Measurements from ENCODE around the gene ANKRD40CL.

DNA sequence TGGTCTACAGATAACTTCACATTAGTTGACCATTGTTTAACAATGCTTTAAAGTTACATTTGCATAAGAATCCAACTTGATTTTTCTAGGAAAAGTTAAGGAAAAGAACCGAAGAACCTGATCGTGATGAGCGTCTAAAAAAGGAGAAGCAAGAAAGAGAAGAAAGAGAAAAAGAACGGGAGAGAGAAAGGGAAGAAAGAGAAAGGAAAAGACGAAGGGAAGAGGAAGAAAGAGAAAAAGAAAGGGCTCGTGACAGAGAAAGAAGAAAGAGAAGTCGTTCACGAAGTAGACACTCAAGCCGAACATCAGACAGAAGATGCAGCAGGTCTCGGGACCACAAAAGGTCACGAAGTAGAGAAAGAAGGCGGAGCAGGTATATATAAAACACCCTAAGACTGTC, 21.7 kb downstream of the ANKRD40CL start:
- TF ChIP-seq, protein P1, sequence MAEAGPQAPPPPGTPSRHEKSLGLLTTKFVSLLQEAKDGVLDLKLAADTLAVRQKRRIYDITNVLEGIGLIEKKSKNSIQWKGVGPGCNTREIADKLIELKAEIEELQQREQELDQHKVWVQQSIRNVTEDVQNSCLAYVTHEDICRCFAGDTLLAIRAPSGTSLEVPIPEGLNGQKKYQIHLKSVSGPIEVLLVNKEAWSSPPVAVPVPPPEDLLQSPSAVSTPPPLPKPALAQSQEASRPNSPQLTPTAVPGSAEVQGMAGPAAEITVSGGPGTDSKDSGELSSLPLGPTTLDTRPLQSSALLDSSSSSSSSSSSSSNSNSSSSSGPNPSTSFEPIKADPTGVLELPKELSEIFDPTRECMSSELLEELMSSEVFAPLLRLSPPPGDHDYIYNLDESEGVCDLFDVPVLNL (CRISPR knock-in tag; IDR thresholded peaks at IDR 0.05; ENCODE audit: borderline replicate concordance, low read depth): no peak
- TF ChIP-seq, protein P2, sequence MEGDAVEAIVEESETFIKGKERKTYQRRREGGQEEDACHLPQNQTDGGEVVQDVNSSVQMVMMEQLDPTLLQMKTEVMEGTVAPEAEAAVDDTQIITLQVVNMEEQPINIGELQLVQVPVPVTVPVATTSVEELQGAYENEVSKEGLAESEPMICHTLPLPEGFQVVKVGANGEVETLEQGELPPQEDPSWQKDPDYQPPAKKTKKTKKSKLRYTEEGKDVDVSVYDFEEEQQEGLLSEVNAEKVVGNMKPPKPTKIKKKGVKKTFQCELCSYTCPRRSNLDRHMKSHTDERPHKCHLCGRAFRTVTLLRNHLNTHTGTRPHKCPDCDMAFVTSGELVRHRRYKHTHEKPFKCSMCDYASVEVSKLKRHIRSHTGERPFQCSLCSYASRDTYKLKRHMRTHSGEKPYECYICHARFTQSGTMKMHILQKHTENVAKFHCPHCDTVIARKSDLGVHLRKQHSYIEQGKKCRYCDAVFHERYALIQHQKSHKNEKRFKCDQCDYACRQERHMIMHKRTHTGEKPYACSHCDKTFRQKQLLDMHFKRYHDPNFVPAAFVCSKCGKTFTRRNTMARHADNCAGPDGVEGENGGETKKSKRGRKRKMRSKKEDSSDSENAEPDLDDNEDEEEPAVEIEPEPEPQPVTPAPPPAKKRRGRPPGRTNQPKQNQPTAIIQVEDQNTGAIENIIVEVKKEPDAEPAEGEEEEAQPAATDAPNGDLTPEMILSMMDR (IDR thresholded peaks at IDR 0.05): no peak
- TF ChIP-seq SMAD4 (CRISPR knock-in tag; IDR thresholded peaks at IDR 0.05): no peak
- TF ChIP-seq, protein P3, sequence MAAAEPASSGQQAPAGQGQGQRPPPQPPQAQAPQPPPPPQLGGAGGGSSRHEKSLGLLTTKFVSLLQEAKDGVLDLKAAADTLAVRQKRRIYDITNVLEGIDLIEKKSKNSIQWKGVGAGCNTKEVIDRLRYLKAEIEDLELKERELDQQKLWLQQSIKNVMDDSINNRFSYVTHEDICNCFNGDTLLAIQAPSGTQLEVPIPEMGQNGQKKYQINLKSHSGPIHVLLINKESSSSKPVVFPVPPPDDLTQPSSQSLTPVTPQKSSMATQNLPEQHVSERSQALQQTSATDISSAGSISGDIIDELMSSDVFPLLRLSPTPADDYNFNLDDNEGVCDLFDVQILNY (CRISPR knock-in tag; IDR thresholded peaks at IDR 0.05): no peak
- TF ChIP-seq, protein P4, sequence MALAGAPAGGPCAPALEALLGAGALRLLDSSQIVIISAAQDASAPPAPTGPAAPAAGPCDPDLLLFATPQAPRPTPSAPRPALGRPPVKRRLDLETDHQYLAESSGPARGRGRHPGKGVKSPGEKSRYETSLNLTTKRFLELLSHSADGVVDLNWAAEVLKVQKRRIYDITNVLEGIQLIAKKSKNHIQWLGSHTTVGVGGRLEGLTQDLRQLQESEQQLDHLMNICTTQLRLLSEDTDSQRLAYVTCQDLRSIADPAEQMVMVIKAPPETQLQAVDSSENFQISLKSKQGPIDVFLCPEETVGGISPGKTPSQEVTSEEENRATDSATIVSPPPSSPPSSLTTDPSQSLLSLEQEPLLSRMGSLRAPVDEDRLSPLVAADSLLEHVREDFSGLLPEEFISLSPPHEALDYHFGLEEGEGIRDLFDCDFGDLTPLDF (CRISPR knock-in tag; IDR thresholded peaks at IDR 0.05): no peak
- no peak for TF ChIP-seq ZNF232 (CRISPR knock-in tag; IDR thresholded peaks at IDR 0.05)
- no peak for TF ChIP-seq SP1 (CRISPR knock-in tag; conservative IDR thresholded peaks at IDR 0.05)
- TF ChIP-seq MYBL2 (CRISPR knock-in tag; IDR thresholded peaks at IDR 0.05): no peak
- TF ChIP-seq JUN (CRISPR knock-in tag; IDR thresholded peaks at IDR 0.05): no peak
- no peak for TF ChIP-seq OVOL2 (CRISPR knock-in tag; IDR thresholded peaks at IDR 0.05; ENCODE audit: borderline replicate concordance)
